Vagina (tissue), 2 donors: ENCODE results near the gene HSPA8.

ENCODE experiments used
- CTCF ChIP-seq, 3 experiments: fragments of 450-650 bp in 2 of 3; fragments of 200-600 bp in 1 of 3; sonication (generic) in 1 of 3; IDR thresholded peaks; one replicate each; pipeline ENCODE4 v1.5.1; 2017 to 2019; ENCODE audit warnings: antibody characterized with exemption in 3 of 3, mild to moderate bottlenecking in 2 of 3, moderate library complexity in 2 of 3
- POLR2A ChIP-seq, 2 donors: fragments of 450-650 bp; IDR thresholded peaks; one replicate each; pipeline ENCODE4 v1.6.1; 2017; ENCODE audit warnings: antibody characterized with exemption in 2 of 2, mild to moderate bottlenecking in 2 of 2, moderate library complexity in 2 of 2

- TF ChIP-seq CTCF (IDR thresholded peaks at IDR 0.05): no peak
- TF ChIP-seq POLR2A (IDR thresholded peaks at IDR 0.05): no peak
Measured at GRCh38 chr11:123091506-123091905, 29.6 kb upstream of the HSPA8 start.
